ENCODE data around the gene HSD11B2.
"Not testable (repeated sequence)": the region's sequence is repeated elsewhere in the genome, so short reads cannot be mapped to it uniquely, and the experiment has no call there.

HSD11B2 gene

DNA sequence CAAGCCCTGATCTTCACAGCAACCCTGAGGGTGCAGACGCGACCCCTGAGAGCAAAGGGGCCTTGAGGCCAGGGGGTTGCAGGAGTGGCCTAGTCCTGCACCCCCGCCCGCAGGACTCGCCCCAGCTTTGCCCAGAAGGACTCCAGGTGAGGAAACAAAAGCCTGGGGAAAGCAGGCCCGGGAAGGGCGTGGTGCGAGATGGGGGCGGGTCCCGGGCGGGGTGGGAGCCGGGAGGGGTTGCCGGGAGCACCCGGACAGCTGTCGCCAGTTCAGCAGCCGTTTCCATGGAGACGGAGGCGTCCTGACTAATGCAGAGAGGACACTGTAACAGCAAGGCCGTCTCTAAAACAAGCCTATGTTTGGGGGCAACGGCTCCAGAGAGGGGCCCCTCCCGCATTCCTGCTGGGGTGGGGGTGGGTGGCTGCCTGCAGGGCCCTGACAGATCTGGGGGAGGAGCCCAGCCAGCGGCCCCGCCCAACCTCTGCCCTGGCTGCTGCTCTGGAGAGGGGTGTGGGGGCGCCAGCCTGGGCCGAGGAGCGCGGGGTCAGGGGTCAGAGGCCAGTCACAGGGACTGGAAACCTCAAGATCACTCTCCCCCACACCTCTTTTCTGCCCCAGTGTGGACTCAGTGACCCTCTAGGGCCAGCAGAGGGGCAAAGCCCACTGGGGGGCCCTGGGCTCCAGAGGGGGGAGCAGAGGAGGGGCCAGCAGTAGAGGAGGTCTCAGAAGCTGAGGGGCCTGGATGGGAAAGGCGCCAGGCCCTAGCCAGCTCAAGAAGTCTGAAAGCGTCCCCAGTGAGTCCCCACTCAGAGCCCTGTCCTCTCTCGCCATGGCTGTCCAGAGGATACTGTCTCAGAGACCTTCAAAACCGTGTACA, 34.5 kb upstream of the HSD11B2 start:
- DNase-seq: peak; percentile 85

DNA sequence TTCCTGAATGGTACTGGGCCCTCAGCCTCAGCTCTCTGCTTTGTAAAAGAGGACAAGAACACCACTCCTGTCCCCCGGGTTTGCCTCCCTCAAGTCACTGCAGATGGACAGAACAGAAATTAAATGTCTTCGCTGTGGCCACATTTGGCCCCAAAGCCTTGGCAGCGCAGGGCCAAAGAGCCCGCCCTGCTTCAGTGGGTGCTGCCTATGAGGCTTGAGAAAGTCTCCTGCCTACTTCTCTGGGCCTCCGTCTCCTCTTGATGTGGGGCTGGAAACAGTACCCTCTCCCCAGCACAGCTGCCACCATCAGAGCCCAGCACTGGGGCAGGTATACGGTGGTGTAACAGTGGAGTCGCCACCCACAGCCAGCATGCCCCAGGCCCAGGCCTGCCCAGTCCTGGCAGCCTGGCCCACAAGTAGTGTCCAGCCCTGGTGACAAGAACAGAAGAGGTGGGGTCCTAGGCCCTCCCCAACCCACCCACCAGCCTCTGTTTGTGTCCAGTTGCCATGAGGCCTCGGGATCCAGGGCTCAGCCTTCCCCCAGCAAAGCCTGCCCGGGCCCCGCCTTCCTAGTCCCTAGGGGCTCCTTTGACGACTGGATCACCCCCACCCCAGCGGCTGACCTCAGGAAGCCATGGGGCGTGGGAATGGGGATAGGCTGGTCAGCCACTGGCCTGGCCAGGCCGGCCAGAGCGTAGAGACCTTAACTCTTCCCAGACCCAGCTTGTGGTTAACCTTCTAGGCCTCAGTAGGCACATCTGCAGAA, 33.7 kb upstream of the HSD11B2 start:
- DNase-seq: no peak

DNA sequence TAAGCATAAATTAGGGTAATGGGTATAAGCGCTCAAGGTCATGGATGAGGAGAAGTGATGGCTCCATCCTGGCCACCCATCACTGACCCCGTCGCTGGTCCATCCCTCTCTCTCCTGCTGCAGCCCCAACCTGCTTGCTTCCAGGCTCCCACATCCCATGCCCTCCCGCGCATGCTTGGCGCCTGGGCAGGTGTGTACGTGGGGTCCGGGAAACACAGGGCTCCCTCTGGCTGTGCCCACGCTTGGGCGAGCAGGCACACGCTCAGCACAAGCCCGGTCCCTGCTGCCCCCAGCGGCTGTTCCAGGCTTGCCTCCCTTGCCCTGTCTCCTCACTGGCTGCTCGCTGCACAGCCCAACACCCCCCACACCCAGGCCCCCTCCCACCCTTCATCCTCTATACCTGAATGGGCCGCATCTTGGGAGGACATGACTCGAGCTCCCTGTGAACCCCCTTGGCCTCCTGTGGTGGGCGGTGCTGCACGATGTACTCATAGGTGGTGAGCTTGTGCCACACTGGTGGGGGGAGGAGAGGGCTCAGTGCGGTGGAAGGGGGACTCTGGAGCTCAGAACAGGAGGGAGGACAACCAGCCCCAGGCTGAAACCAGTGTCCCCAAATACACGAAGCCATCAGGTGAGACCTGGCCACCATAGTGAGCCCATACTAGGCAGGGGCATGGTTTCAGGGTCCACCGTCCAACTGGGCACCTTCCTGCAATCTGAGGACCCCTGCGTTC, 32.9 kb upstream of the HSD11B2 start:
- DNase-seq: no peak

DNA sequence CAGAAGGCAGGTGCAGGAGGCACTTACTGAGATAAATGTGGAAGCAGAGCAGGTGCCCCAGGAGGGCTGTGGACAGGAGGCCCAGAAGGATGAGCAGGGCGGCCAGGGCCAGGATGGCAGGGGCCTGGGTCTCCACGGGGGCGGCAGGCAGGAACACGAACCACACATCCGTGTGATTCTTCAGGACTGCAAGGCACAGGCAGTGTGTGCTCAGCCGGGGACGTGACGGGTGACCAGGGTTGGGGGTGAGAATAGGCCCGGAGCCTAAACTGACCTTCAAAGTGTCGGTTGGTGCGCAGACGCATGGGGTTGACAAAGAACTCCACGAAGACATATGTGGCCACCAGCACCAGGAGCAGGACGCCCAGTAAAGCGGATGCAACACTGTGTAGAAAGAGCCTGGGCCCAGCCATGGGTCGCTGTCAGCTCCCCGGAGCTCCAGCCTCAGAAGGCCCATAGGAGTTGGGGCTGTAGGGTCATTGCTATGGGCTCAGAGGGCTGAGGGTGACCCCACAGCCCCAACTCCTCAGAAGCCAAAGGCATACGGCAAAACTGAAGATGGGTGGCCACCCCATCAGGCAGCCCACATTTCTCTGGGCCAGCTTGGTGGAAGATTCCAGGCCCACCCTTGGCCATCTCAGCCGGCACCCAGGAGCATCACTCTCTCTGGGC, 32.2 kb upstream of the HSD11B2 start:
- no peak for DNase-seq

DNA sequence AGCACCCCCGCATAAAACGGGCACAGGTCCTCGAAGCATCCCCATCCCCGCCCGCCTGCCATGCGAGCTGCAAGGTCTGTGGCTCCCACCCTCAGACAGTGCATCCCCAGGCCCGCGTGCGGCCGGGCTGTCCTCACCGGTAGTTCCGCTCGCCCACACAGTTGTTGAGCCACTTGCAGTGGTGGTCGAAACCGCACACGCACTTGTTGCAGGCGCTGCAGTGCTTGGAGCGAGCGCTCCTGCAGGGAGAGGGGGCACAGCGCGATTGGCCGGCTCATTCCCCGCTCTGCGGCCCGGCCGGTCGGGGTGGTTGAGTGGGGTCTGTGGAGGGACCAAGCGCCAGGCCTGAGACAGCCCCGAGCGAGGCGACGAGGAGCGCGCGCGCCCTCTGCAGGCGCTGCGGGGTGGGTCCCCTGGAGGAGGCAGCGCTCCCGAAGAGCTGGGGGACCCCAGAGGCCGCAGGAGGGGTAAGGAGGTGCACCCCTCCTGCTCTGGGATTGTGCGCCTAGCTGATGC, 31.6 kb upstream of the HSD11B2 start:
- peak; percentile 77 for DNase-seq

DNA sequence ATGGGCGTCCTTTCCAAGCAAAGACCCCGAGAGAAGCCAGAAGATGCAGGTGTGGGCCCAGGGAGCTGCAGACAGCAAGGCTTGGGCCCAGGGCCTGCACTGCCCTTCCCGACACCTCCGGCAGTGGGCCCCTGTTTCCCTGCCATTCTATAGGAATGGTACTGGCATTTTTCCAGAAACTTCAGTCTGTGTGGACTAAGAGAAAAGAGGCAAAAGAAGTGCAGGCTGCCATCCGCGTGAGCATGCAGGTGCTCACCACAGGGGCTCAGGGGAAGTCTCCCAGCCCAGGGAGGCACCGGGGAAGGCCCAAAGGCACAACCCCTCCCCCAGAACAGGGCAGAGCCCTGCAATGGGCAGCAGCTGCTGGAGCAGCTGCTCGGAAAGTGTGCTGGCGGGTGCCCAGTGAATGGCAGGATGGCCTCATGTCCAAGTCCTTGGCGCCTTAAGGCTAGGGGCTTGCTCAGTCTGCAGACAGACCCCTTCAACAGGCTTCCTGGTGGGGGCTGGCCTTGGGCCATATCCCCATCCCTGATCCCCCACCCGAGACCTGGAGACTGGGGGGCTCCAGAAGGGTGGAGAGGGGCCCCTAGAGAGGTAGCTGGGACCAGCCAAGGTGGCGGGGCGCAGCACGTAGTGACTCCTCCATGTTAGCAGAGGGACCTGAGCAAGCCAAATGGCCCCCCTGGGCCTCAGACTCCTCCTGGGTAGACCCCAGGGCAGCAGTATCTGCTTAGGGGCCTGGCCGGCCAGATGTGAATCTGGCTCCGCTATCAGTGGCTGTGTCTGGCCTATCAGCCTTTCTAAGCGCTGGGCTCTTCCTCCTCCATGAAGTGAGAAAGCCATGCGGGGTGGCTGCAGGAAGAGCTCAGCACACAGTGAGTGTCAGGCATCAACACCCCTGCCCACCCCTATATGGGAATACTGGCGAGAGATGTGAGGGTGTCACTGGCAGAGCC, 30.9 kb upstream of the HSD11B2 start:
- peak; percentile 79 for DNase-seq

DNA sequence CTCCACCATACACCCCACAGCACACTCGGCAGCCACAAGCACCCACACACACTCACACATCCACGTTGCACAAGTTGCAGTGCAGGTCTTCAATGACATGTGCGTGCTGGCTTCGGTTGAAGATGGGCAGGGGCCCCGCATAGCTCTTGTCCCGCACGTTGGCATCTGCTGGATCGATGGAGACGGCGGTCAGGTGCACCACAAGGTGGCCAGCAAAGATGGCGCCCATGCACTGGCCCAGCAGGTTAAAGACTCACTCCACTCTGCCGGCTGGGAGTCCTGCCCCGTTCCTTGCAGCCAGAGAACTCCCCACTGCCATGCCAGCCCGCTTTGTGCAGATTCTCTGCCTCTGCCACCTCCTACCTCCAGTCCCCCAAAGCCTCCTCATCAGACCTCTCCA, 30.0 kb upstream of the HSD11B2 start:
- DNase-seq: no peak

DNA sequence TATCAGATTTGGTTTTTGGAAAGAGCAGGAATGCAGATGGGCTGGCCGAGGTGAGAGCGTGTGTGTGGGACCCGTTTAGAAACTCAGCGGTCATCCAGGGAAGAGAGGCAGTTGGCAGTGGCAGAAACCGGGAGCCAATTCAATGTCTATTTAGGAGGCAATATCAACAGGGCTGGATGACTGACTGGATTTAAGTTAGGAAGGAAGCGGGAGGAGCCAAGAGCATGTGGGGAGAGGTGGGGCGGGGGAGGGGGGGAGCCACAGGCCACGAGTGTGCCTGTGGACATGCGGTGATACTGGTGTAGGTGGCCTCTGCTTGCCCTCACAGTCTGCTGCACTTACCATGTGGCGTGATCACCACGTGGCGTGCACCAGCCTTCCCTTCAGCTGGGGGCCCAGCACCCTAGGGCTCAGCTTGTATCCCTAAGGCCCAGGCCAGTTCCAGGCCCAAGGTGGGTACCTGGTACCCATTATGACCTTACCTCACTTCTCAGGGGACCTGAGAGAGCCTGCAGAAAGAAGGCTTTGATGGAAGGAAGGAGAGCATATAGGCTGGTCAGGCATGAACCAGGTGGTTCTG, 26.9 kb upstream of the HSD11B2 start:
- DNase-seq: no peak

DNA sequence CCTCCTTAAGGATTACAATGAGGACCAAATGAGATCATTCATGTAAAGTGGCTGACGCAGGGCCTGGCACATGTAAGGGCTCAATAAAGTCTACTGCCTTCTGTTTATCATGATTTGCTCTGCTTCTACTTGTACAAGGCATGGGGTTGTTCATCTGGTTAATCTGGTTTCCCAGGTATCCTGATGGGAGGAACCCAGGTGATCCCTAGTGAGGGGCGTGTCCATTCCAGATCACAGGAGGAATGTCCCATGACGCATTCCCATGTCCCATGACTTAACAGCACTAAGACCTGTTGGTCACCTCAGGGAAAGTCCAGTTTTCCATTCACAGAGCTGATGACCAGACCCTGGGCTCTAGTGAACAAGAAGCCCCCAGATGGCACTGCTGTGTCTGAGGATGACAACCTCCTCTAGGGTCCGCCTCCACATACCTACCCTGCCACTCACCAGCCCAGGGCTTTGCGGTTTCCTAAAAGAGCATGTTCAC, 26.1 kb upstream of the HSD11B2 start:
- no peak for DNase-seq

DNA sequence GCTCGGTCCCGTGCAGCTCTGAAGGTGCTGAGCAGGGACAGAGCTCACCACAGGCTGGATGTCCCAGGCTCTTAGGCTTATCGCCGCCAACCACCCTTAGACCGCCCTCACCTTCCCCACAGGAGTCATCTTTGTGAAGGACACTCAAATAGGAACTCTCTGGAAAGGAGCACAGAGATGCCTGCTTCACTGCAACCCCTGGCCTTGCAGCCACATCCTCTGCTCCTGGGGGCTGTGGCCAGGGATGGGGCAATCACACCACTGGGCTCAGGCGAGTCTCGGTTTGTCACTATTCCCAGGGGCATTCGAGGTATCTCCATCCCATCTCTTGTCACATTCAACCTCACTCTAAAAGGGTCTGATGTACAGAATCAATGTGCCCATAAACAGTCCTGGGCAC, 25.6 kb upstream of the HSD11B2 start:
- no peak for DNase-seq

DNA sequence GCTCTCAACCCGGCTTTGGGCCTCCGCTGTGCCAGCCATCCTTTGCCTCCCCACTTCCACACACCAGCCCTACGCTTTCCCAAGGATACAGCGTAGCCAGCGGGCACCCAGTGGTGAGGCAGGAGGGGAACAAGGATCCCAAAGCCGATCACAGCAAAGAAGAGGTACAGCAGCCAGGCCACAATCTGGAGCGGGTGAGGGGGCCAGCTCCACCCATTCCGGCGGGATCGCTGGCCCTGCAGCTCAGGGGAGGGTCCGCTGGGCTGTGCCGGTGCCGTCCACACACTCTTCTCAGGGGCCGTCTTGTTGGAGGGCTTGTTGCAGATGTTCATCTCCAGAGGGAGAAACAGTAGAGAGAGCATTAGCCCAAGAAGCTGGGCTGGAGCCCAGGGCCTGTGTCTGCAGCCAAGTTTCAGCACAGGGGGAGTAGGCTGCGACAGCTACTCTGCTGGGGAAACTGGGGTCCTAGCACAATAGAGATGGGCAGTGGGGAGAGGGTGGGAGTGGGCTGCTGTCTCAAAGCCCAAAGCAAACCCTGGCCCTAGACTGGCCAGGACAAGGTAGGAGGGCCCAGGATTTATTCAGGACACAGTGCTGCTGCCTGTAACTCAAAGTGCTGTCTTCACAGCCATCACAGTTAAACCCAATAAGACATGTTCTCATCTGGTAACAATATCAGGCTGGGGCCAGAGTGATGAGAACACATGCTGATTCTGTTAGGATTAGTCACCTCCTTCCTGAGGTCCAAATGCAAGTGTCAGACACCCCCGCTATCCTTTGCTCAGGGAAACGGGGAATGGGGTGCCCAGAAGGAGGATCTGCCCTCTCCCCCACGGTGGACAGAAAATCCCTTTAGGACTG, 24.6 kb upstream of the HSD11B2 start:
- DNase-seq: peak; percentile 85

DNA sequence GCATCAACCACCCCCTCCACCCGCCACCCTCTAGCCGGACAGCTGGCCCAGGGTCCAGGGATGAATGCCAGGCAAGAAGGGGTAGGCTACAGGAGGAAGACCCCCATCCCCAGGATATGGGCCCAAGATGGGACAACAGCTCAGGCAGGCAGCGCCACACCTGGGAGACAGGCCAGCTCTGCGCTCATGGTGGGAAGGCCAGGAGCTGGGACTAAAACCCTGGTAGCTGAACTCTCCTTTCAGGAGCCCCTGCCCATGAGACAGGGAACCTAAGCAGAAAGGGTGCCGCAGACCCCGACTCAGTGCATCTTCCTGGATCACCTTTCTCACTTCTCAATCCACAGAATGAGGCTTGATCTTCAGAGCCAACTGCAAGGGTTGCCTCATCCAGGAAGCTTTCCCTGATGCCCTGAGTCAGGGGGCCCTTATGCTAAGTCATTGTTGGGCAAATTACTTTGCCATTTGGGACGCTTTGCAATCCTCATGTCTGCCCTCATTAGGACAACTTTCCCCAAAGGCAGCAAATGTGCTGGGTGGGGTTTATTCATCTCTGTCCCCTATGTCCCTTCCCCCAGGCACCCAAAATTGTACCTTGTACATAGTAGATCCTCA, 23.6 kb upstream of the HSD11B2 start:
- DNase-seq: no peak

DNA sequence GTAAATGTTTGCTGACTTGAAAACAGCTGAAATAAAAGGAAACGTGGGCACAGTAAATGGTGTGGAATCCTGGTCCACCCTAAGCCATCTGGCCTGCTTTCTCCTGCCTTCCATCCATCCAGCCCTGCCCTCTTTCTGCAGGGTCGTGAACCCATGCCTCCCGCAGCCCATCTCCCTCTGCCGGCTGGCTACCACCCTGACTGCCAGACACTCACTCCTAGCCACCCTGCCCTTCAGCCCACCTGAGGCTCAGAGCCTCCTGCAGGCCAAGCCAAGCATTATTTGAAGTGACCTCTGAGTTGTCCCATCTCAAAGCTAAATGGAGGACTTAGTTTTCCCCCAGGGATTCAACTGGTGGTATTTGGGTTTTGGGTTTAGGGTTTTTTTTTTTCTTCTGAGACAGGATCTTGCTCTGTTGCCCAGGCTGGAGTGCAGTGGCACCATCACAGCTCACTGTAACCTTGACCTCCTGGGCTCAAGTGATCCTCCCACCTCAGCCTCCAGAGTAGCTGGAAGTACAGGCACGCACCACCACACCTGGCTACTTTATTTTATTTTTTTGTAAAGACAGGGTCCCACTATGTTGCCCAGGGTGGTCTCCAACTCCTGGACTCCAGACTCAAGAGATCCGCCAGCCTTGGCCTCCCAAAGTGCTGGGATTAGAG, 23.0 kb upstream of the HSD11B2 start:
- DNase-seq: no peak

DNA sequence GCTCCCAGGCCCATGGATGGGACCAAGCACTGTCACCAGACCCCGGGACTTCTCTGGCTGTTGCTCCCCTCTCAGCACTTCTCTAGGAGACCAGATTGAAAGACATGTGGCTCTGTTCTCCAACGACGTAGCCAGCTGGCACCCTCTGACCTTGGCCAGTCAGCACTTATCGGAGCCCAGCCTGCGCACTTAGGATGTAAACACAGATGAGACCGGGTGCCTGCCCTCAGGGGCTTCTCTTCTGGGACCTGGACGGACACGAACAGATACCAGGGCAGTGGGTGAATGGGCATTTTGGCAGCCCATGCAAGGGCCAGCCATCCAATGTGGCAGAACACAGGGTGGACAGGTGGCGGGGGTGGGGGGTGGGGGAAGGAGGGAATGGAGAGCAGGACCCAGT, 21.3 kb upstream of the HSD11B2 start:
- no peak for DNase-seq

DNA sequence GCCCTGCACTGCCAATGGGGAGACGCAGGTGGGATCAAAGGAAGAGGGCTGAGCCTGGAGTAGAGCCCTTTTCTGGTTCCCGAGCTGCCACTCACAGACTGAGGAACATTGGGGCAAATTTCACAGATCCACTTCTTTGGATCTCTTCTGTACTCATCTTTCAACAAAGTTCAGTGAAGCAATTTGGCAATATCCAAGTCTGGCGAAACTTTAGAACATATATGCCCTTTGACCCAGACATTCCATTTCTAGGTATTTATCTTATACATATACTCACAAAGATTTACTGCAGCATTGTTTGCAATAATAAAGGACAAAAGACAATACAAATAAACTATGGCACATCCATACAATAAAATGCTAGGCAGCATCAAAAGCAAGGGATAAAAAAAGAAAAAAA, 19.6 kb upstream of the HSD11B2 start:
- no peak for DNase-seq

DNA sequence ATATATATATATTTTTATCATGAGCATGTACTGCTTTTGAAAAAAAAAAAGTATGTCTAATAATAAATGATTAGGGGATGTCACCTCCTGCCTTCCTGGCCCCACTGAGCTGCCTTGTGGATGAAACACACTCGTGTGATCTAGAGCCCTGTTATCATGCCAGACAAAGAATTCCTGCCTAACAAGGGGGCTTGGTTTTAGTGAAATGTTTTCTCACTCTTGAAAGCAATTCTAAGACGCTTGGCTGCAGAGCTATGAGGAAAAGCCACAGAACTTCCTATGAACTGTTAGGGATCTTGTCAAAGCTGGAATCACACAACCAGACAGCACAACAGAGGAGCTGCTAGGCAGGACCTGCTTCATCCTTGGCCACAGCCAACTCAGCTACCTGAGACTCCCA, 18.6 kb upstream of the HSD11B2 start:
- DNase-seq: no peak

DNA sequence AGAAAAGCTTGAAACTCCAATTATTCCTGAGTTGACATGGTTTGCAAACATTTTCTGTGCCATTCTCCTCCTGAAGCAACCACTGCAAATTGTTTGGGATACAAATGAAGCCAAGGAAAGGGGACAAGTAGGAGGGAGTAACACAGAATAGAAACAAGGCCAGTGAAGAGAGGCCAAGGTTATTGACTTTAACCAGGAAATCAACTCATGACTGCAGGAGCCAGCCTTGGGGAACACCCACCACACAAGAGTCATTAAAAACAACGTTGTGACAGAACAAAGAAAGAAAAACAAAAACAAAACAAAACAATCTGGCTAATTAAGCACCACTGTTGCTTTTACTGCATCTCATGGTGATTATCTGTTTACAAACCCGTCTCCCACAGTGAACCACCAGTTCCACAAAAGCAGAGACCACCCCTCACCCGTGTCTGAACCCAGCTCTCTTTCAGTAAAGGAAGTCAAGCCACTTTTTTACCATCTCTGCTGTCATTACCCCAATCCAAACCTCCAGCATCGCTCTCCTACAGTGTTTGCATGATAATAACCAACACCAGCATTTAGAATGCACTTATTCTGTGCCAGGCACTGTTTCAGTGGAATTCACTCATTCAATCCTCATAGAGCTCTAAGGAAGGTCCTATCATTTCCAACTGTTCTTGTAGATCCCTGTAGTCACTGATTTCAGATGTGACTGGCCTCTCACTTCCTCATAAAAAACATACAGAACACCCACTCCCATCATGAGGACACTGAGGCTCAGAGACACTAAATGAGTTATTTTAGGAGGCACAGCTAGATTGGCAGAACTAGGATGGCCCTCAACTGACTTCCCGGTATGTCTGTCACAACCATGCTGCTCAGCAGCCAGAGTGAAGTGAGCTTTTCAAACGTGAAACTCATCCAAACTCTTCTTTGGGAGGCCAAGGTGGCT, 16.7 kb upstream of the HSD11B2 start:
- DNase-seq: no peak

DNA sequence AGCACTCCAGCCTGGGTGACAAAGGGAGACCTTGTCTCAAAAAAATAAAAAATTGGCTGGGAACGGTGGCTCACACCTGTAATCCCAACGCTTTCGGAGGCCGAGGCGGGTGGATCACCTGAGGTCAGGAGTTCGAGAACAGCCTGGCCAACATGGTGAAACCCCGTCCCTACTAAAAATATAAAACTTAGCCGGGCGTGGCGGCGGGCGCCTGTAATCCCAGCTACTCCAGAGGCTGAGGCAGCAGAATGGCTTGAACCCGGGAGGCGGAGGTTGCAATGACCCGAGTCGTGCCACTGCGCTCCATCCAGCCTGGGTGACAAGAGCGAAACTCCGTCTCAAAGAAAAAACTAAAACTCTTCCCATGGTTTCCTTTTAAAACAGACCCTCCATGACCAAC, 15.5 kb upstream of the HSD11B2 start:
- DNase-seq: not testable (repeated sequence)
